WTC11 (cell line): ENCODE measurements around the gene TUBB4B. TPM values are rescaled to one million over a fixed set of nuclear protein-coding genes. Genes with fewer than 3 reads are reported as not detected.

Experiments used
- ATAC-seq: fragments of 200-7000 bp; cut with Tn5 transposase; 2 replicates; pipeline ENCODE4 v1.10.0; 2021; ENCODE audit warnings: mild to moderate bottlenecking, moderate library complexity
- CTCF ChIA-PET: fragments of 300-600 bp; sonication (Branson Sonifier 250); formaldehyde crosslinking; loops from one replicate; lab custom pipeline; 2021; ENCODE audit warnings: antibody characterized with exemption; lab: Charles Lee
- POLR2A ChIA-PET: fragments of 350-600 bp; sonication (Branson Sonifier 250); formaldehyde crosslinking; loops from one replicate; lab custom pipeline; 2021; ENCODE audit warnings: antibody characterized with exemption; lab: Charles Lee
- DNase-seq: peaks from one replicate; pipeline ENCODE4 v3.0.0; 2021; ENCODE audit warnings: low spot score
- H3K27ac Mint-ChIP-seq: 2 replicates; pipeline ENCODE4 v1.8.0; 2021; ENCODE audit warnings: mixed read lengths
- H3K27me3 Mint-ChIP-seq: 2 replicates; pipeline ENCODE4 v1.8.0; 2021; ENCODE audit warnings: low read depth, mild to moderate bottlenecking, moderate library complexity, mixed read lengths
- H3K36me3 Mint-ChIP-seq: 2 replicates; pipeline ENCODE4 v1.8.0; 2021; ENCODE audit warnings: mixed read lengths
- H3K4me1 Mint-ChIP-seq: 2 replicates; pipeline ENCODE4 v1.8.0; 2022; ENCODE audit warnings: mixed read lengths
- H3K4me3 Mint-ChIP-seq: 2 replicates; pipeline ENCODE4 v1.8.0; 2021; ENCODE audit warnings: mild to moderate bottlenecking, moderate library complexity, mixed read lengths
- H3K9me3 Mint-ChIP-seq: 2 replicates; pipeline ENCODE4 v1.8.0; 2021; ENCODE audit warnings: mixed read lengths
- AFF4 ChIP-seq: sonication (generic); formaldehyde crosslinking; IDR thresholded peaks from 2 replicates; pipeline ENCODE4 v1.8.1; 2023; ENCODE audit warnings: mild to moderate bottlenecking, missing genetic modification reagents, borderline replicate concordance
- E2F4 ChIP-seq: sonication (generic); formaldehyde crosslinking; IDR thresholded peaks from 2 replicates; pipeline ENCODE4 v1.8.1; 2022; ENCODE audit warnings: low read depth, mild to moderate bottlenecking, moderate library complexity, missing genetic modification reagents, borderline replicate concordance
- EMX1 ChIP-seq: fragments of 250-450 bp; sonication (Bioruptor Pico); IDR thresholded peaks from 2 replicates; pipeline ENCODE4 v1.8.0; 2021; ENCODE audit warnings: mild to moderate bottlenecking
- ETV6 ChIP-seq: sonication (generic); formaldehyde crosslinking; IDR thresholded peaks from 2 replicates; pipeline ENCODE4 v1.8.1; 2022; ENCODE audit warnings: mild to moderate bottlenecking, missing genetic modification reagents
- HMGXB4 ChIP-seq: sonication (generic); formaldehyde crosslinking; IDR thresholded peaks from 2 replicates; pipeline ENCODE4 v1.8.1; 2023; ENCODE audit warnings: mild to moderate bottlenecking, moderate library complexity, missing genetic modification reagents
- PRRX2 ChIP-seq: fragments of 250-450 bp; sonication (Bioruptor Pico); IDR thresholded peaks from 2 replicates; pipeline ENCODE4 v1.8.0; 2021; ENCODE audit warnings: mild to moderate bottlenecking
- SMAD3 ChIP-seq: sonication (generic); formaldehyde crosslinking; IDR thresholded peaks from 2 replicates; pipeline ENCODE4 v1.8.0; 2022; ENCODE audit warnings: missing genetic modification reagents, mild to moderate bottlenecking, borderline replicate concordance
- TCF7 ChIP-seq: sonication (generic); formaldehyde crosslinking; IDR thresholded peaks from 2 replicates; pipeline ENCODE4 v1.8.0; 2022; ENCODE audit warnings: mild to moderate bottlenecking, low read depth, missing genetic modification reagents, moderate library complexity
- USF2 ChIP-seq: sonication (generic); formaldehyde crosslinking; IDR thresholded peaks from 2 replicates; pipeline ENCODE4 v1.8.1; 2023; ENCODE audit warnings: mild to moderate bottlenecking, missing genetic modification reagents, moderate library complexity
- ZNF416 ChIP-seq: fragments of 250-450 bp; sonication (Bioruptor Pico); IDR thresholded peaks from 2 replicates; pipeline ENCODE4 v1.9.0; 2021; ENCODE audit warnings: mild to moderate bottlenecking, inconsistent platforms
- ZNF423 ChIP-seq: fragments of 250-450 bp; sonication (Bioruptor Pico); IDR thresholded peaks from 2 replicates; pipeline ENCODE4 v2.1.2; 2022; ENCODE audit warnings: mild to moderate bottlenecking, moderate library complexity
- ZSCAN18 ChIP-seq: fragments of 250-450 bp; sonication (Bioruptor Pico); IDR thresholded peaks from 2 replicates; pipeline ENCODE4 v2.1.2; 2022; ENCODE audit warnings: mild to moderate bottlenecking, moderate library complexity
- total RNA-seq: library from RNA; stranded (reverse); gene quantifications from 3 replicates; pipeline ENCODE4 v1.2.3, GENCODE V29; 2021

The TUBB4B gene
- total RNA-seq, 1 experiment from 2014 or later = 375 TPM

- TF ChIP-seq AFF4 (no peak), EMX1 (CRISPR knock-in tag) (no peak), TCF7 (CRISPR knock-in tag) (no peak), E2F4 (CRISPR knock-in tag) (no peak), SMAD3 (no peak)
These were observed 47.3 kb upstream of the TUBB4B start (continued) for GRCh38 chr9:137193771-137194170.

GRCh38 chr9:137194388-137194787, 46.7 kb upstream of the TUBB4B start:
- Mint-ChIP-seq H3K4me3 (no peak overlapping the region), H3K4me1 (peaks cover 15% of the 10 kb centered on the region), H3K27ac (no peak overlapping the region), H3K27me3 (no peaks in the 10 kb centered on the region), H3K9me3 (no peaks in the 10 kb centered on the region), H3K36me3 (no peaks in the 10 kb centered on the region; the same call in 1 of the 2 replicates)
- CTCF ChIA-PET = interaction anchor here (1.2 to 2.1 kb wide), 5 partner anchors 19 to 165 kb away, joined by 3 to 16 read pairs (median 4); no protein-coding TSS in a partner anchor
- no peak for ATAC-seq
- POLR2A ChIA-PET = interaction anchor here (1.0 kb wide), 1 partner anchor 9 kb away, joined by 3 read pairs; no protein-coding TSS in a partner anchor
- no peak for TF ChIP-seq ZSCAN18
- 0 out of 2 replicates have a peak, but pooled peaks have one; percentile 15 for TF ChIP-seq HMGXB4 (CRISPR knock-in tag)
- DNase-seq = no peak

GRCh38 chr9:137194909-137195308, 46.2 kb upstream of the TUBB4B start:
- Mint-ChIP-seq H3K36me3 (no peaks in the 10 kb centered on the region; the same call in 1 of the 2 replicates), H3K4me3 (no peak overlapping the region), H3K27me3 (no peaks in the 10 kb centered on the region), H3K9me3 (no peaks in the 10 kb centered on the region), H3K4me1 (peaks cover 14% of the 10 kb centered on the region), H3K27ac (peak overlapping the region; percentile 69; the same call in 1 of the 2 replicates)
- DNase-seq (no peak), ATAC-seq (peak; percentile 8; the same call in 1 of the 2 replicates)
- ChIA-PET CTCF (interaction anchor here (0.9 to 2.1 kb wide), 4 partner anchors 19 to 159 kb away, joined by 3 to 16 read pairs (median 6); no protein-coding TSS in a partner anchor), POLR2A (interaction anchor here (1.0 to 1.2 kb wide), 2 partner anchors 9 to 46 kb away, joined by 3 read pairs; no protein-coding TSS in a partner anchor)
- TF ChIP-seq PRRX2 (CRISPR knock-in tag) = no peak
- no peak for TF ChIP-seq ETV6 (CRISPR knock-in tag)
- no peak for TF ChIP-seq USF2 (CRISPR knock-in tag)
- no peak for TF ChIP-seq TCF7 (CRISPR knock-in tag)
- no peak for TF ChIP-seq ZNF423
- TF ChIP-seq ZNF416 = no peak
